Left ventricle myocardium superior (tissue), 1 donor: Measurements from ENCODE around the gene ESYT3. TPM values are rescaled to one million over a fixed set of nuclear protein-coding genes. Genes with fewer than 3 reads are reported as not detected.

Experiments used
- ATAC-seq: fragments of 200-7000 bp; cut with Tn5 transposase; one replicate; pipeline ENCODE4 v1.9.1; 2020; ENCODE audit warnings: mild to moderate bottlenecking, moderate library complexity
- DNase-seq: peaks from one replicate; pipeline ENCODE4 v3.0.0-alpha.2; 2020
- intact Hi-C: fragments of 100-400 bp; cut with micrococcal nuclease; formaldehyde crosslinking; loops from one replicate; pipeline ENCODE4 v1.11.0; 2022
- total RNA-seq: library from RNA; stranded (reverse); fragmentation: NEBNext Ultra II Directional; extraction: Animal tissue kit (Norgen Biotek cat#: 25700); gene quantifications from one replicate; pipeline ENCODE4 v1.2.1, GENCODE V29; 2021
- donor health status: DM: no; HTN: yes; CAD: no; lungs with severe emphysema.

The ESYT3 gene
- total RNA-seq, 1 donor from 2014 or later = 1.2 TPM

DNA sequence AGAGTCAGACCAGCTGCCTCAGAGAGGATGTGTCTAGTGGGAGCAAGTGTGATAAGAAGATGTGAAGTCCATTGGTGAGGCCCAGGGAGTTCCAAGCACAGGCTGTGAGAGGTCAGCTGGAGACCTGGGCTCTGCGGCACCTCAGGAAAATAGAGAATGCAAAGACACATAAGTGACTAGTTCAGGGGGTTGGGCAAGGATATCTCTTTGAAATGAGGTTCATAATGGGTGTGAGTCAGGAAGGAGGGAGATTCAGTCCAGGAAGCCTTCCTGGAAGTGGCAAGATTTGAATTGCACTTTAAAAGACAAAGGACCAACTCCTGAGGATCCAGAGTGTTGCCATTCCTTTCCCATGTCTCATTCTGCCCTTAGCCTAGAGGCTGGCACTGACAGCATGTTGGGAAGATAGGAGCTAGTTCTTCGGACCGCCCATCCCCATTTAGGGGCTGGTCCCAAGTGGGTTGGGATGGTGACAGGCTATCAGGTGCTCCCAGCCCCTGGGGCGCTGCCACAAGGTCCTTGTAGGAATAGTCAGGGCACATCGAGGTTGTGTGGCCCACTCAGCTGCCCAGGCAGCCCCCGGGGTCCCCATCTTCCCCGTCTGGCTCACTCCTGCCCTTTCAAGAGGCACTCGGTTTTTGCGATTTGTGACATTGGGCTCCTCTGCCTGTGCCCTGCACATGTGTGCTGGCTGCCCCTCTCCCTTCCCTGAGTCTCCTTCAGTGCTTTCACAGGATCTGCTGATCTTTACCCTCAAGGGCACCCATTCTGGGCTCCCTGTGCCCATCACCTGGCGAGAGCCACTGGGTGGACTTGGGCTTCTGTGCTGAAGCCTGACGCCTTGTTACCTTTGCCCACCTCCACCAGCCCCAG lies 23.7 kb downstream of the ESYT3 start:
- peak; percentile 77 for ATAC-seq
- intact Hi-C loops = no loop called here
- no peak for DNase-seq

DNA sequence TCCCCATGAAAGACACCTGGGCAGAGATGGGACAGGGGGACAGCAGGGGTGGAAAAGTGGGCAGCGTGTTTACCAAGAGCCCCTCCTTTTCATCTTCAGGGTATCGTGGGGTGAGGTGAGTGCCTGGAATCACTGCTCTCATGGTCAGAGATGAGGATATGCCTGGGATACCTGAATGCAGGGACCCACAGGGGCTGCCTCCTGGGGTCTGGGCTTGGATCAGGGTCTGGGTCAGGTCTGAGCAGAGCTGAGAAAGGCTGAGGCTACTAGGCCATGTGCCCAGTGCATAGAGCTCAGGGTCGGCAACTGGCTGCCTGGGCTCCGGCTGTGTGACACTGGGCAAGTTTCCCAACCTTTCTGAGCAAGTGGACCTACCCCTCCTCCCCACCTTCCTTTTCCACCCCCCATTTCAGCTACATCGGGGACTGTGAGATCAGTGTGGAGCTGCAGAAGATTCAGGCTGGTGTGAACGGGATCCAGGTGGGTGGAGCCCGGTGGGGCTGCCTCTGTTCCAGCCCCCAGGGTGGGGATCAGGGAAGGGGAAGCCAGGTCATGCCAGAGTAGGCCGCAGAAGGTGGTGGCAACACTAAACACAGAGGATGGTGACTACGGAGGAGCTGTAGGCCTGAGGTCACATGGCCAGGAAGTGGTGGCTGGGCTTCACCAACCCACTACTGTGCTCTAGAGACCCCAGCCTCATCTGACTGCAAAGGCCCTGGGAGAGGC lies 24.5 kb downstream of the ESYT3 start:
- intact Hi-C loops = no loop called here
- ATAC-seq (no peak), DNase-seq (no peak)

DNA sequence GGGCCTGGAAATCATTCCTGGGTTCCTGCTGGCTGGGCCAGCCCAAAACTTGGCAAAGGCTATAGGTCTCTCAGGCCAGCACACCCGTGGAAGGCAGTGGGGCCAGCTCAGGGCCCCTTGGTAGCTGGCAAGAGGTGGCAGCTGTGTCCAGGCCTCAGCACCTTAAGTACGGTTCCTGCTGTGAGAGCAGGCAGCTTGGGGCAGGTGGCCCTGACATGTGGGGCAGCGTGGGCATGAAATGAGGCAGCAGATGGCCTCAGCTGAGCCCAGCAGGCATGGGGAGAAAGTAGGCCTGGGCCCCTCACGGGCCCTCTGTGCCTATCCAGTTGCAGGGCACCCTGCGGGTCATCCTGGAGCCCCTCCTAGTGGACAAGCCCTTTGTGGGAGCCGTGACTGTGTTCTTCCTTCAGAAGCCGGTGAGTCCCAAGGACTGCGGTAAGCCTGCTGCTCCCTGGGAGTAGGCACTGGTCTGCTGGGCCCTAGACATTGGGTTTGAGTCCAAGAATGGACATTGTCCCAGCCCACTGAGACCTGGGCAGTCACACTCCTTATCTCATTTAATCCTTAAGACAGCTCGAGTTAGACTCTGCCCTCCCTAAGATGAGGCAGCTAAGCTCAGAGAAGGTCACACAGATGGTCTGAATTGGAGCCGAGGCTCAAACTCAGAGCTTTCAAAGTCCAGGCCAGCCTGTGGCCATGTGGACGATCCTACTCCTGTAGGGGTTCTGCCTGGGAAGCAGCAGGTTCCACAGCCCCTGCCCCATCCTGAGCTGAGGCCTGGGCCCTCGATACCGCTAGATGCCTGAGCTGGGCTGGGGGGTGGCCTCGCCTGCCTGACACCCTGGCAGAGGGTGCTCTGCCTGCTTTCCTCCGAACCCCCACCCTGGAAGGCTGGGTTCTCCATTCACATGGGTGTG lies 25.5 kb downstream of the ESYT3 start:
- intact Hi-C loops = no loop called here
- ATAC-seq (peak; percentile 72), DNase-seq (peak; percentile 42)

- ATAC-seq = no peak
- no peak for DNase-seq
- intact Hi-C loops = no loop called here
These were observed 26.3 kb downstream of the ESYT3 start for GRCh38 chr3:138460536-138461205.

GRCh38 chr3:138461246-138461645 lies 26.8 kb downstream of the ESYT3 start:
- DNase-seq (no peak), ATAC-seq (no peak)

GRCh38 chr3:138461896-138462295 lies 27.5 kb downstream of the ESYT3 start:
- intact Hi-C loops = no loop called here
- DNase-seq = no peak
- no peak for ATAC-seq

More at GRCh38 chr3:138461246-138461645, 26.8 kb downstream of the ESYT3 start:
- intact Hi-C loops = no loop called here

- intact Hi-C loops = no loop called here
- DNase-seq (no peak), ATAC-seq (no peak)
These were observed 29.5 kb downstream of the ESYT3 start for GRCh38 chr3:138463724-138464490.

GRCh38 chr3:138464491-138464860 lies 30.1 kb downstream of the ESYT3 start:
- ATAC-seq (no peak), DNase-seq (no peak)
- intact Hi-C loops = no loop called here

- intact Hi-C loops = no loop called here
- no peak for DNase-seq
- ATAC-seq = no peak
These were observed 31.0 kb downstream of the ESYT3 start for GRCh38 chr3:138465451-138465850.

- intact Hi-C loops = no loop called here
- DNase-seq (no peak), ATAC-seq (no peak)
These were observed 31.5 kb downstream of the ESYT3 start for GRCh38 chr3:138465925-138466324.

- no peak for ATAC-seq
- no peak for DNase-seq
- intact Hi-C loops = no loop called here
These were observed 33.5 kb downstream of the ESYT3 start for GRCh38 chr3:138467931-138468330.

GRCh38 chr3:138468451-138468850 lies 34.0 kb downstream of the ESYT3 start:
- ATAC-seq = no peak
- no peak for DNase-seq
- intact Hi-C loops = no loop called here

DNA sequence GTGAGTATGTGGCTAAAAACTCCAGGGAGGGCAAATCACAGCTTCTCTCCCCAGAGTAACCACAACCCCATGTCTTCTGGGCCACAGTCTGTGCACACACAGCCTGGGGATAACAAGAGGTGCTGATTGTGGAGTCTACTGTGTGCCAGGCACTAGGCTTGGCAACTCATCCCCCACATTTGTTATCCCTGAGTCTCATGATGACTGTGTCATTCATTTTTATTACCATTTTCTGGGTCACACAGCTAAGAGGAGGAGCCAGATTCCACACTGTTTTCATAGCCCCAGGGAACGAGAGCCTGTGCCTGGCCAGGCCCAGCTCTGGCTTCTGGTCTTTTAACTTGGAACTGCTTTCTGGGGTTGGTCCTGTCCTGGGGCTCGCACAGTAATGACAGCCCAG lies 34.5 kb downstream of the ESYT3 start:
- intact Hi-C loops = no loop called here
- ATAC-seq (peak; percentile 65), DNase-seq (no peak)

GRCh38 chr3:138469874-138470273 lies 35.5 kb downstream of the ESYT3 start:
- no peak for ATAC-seq
- no peak for DNase-seq
- intact Hi-C loops = no loop called here

DNA sequence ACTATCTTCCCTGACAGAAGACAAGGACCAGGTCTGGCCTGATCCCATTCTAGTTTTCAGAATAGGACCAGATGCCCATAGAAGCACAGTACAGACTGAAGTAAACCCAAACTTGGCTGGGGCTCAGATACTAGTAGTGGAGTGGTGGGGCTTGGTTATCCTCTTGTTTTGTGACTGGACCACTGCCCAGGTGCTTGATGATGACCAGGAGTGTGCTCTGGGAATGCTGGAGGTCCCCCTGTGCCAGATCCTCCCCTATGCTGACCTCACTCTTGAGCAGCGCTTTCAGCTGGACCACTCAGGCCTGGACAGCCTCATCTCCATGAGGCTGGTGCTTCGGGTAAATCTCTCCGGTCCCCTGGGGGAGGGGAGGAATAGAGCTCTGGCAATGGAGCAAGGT lies 36.3 kb downstream of the ESYT3 start:
- intact Hi-C loops = no loop called here
- ATAC-seq = peak; percentile 87

GRCh38 chr3:138471481-138471880 lies 37.1 kb downstream of the ESYT3 start:
- intact Hi-C loops = no loop called here
- DNase-seq (no peak), ATAC-seq (no peak)

More for the DNA sequence above, 36.3 kb downstream of the ESYT3 start:
- peak; percentile 48 for DNase-seq

DNA sequence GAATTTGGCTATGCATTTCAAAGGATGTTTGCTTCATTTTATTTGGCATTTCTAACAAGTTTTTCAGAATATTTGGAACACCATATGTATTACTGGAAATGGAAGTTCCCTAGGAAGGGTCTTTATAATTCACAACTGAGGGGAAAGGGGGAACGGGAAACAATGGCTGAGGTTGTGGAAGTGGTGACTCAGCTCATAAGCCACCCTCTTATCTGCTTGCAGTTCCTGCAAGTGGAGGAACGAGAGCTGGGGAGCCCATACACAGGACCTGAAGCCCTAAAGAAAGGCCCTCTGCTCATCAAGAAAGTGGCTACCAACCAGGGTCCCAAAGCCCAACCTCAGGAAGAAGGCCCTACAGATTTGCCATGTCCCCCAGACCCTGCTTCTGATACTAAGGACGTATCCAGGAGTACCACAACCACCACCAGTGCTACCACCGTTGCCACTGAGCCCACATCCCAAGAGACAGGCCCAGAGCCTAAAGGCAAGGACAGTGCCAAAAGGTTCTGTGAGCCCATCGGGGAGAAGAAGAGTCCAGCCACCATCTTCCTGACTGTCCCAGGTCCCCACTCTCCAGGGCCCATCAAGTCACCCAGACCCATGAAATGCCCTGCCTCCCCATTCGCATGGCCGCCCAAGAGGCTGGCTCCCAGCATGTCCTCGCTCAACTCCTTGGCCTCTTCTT lies 37.9 kb downstream of the ESYT3 start:
- DNase-seq (no peak), ATAC-seq (no peak)
- intact Hi-C loops = no loop called here

DNA sequence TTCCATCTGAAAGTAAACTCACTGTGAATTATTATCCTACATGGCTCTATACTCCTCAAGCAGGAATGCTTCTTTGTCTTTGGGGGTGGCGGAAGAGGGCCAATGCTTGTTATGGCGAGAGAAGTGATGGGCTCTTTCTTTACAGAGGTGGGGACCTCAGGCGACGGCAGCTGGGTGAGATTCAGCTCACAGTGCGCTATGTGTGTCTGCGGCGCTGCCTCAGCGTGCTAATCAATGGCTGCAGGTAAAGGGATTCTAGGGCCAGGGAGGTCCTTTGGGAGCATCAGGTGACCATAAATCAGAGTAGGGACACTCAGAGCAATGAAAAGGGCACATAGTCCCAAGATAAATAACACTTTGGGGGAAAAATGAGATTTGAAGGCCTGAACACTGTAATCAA lies 39.0 kb downstream of the ESYT3 start:
- intact Hi-C loops = no loop called here
- no peak for ATAC-seq
- no peak for DNase-seq
